Lung (tissue), 12 donors: ENCODE data around the gene RAB21. TPM values are rescaled to one million over a fixed set of nuclear protein-coding genes. Genes with fewer than 3 reads are reported as not detected.

Experiments used
- ATAC-seq: fragments of 200-7000 bp; cut with Tn5 transposase; one replicate; pipeline ENCODE4 v1.9.1; 2020; ENCODE audit warnings: moderate number of reproducible peaks; ENCODE audit not compliant: insufficient read depth, low FRiP score
- DNase-seq, 3 donors: peaks; one replicate each; pipeline ENCODE4 v3.0.0-alpha.2; 2013 to 2017
- H3K27ac ChIP-seq, 2 donors: one replicate each; pipeline ENCODE4 v1.5.1; 2013; ENCODE audit warnings: mild to moderate bottlenecking in 2 of 2, moderate library complexity in 2 of 2, control low read depth in 1 of 2, inconsistent platforms in 1 of 2, low read depth in 1 of 2, low read length in 1 of 2
- H3K27me3 ChIP-seq, 3 donors: one replicate each; pipeline ENCODE4 v1.5.1; 2013; ENCODE audit warnings: low read length in 2 of 3; ENCODE audit not compliant: control insufficient read depth in 3 of 3, insufficient read depth in 3 of 3
- H3K36me3 ChIP-seq, 4 donors: one replicate each; pipeline ENCODE4 v1.5.1; 2013; ENCODE audit warnings: low read length in 4 of 4, mild to moderate bottlenecking in 1 of 4, moderate library complexity in 1 of 4; ENCODE audit not compliant: control insufficient read depth in 4 of 4, insufficient read depth in 4 of 4
- H3K4me1 ChIP-seq, 5 donors: one replicate each; pipeline ENCODE4 v1.5.1; 2013; ENCODE audit warnings: low read length in 5 of 5, mild to moderate bottlenecking in 2 of 5, moderate library complexity in 1 of 5; ENCODE audit not compliant: control insufficient read depth in 5 of 5, insufficient read depth in 5 of 5
- H3K4me3 ChIP-seq: one replicate; pipeline ENCODE4 v1.5.1; 2013; ENCODE audit warnings: mild to moderate bottlenecking, control low read depth, moderate library complexity
- H3K9ac ChIP-seq, 2 donors: one replicate each; pipeline ENCODE4 v1.5.1; 2013; ENCODE audit warnings: low read length in 2 of 2, control low read depth in 1 of 2; ENCODE audit not compliant: insufficient read depth in 1 of 2
- H3K9me3 ChIP-seq, 4 donors: one replicate each; pipeline ENCODE4 v1.5.1; 2013; ENCODE audit warnings: low read length in 3 of 4, mild to moderate bottlenecking in 1 of 4, moderate library complexity in 1 of 4; ENCODE audit not compliant: control insufficient read depth in 4 of 4, insufficient read depth in 3 of 4
- CTCF ChIP-seq: IDR thresholded peaks from 2 replicates; pipeline ENCODE4 v1.5.1; 2012; ENCODE audit warnings: mild to moderate bottlenecking; ENCODE audit errors: control extremely low read depth, extremely low read depth
- WGBS, 2 donors: extraction: QIAGEN DNeasy Blood & Tissue Kit; methylation state at CpG; one replicate each; pipeline ENCODE4 v1.1.7; 2013; 5-methylcytosine and 5-hydroxymethylcytosine counted together
- polyA plus RNA-seq, 2 donors: library from polyadenylated mRNA; stranded (reverse); fragments of 200-250 nt; gene quantifications; one replicate each; pipeline ENCODE4 v1.2.1, GENCODE V29; 2013
- total RNA-seq, 2 donors: library from RNA; depleted of rRNA in 1 of 2; stranded (reverse); fragments of >200 nt in 1 of 2; gene quantifications; one replicate each; pipeline ENCODE4 v1.2.1, GENCODE V29; 2014 to 2021
- donor health status: control.
- donor health status: control.
- donor health status: Bipolar disorder and iron deficiency.
- donor health status: healthy.
- donor health status: DM: yes; HTN: yes; CAD: no.

RAB21 gene
- total and polyA plus RNA-seq, 4 donors, result 11.8 to 58.5 (median 50.7) TPM

GRCh38 chr12:71768900-71769299 is 14.2 kb downstream of the RAB21 start:
- ATAC-seq, result no peak
- no peak for DNase-seq
- Histone ChIP-seq H3K36me3 (peaks cover 7 to 17% (median 11%) of the 10 kb centered on the region in 4 donors), H3K9me3 (no peaks in the 10 kb centered on the region), H3K4me3 (no peak overlapping the region), H3K9ac (no peak overlapping the region), H3K27ac (no peak overlapping the region), H3K27me3 (no peaks in the 10 kb centered on the region), H3K4me1 (peaks cover 0 to 27% (median 0%) of the 10 kb centered on the region in 5 donors)
- WGBS, 2 donors, result 83 to 87% methylated on average over 2 of the region's 2 CpGs
- no peak for TF ChIP-seq CTCF

- TF ChIP-seq CTCF, result no peak
- ATAC-seq, result no peak
- Histone ChIP-seq H3K27ac (no peak overlapping the region), H3K36me3 (peaks cover 8 to 19% (median 11%) of the 10 kb centered on the region in 4 donors), H3K4me3 (no peak overlapping the region), H3K9ac (no peak overlapping the region), H3K27me3 (no peaks in the 10 kb centered on the region), H3K4me1 (peaks cover 0 to 24% (median 0%) of the 10 kb centered on the region in 5 donors), H3K9me3 (no peaks in the 10 kb centered on the region)
- 67 to 80% methylated on average over 2 of the region's 2 CpGs for WGBS, 2 donors
- no peak for DNase-seq
Observed at GRCh38 chr12:71771069-71771468, 16.4 kb downstream of the RAB21 start.

DNA sequence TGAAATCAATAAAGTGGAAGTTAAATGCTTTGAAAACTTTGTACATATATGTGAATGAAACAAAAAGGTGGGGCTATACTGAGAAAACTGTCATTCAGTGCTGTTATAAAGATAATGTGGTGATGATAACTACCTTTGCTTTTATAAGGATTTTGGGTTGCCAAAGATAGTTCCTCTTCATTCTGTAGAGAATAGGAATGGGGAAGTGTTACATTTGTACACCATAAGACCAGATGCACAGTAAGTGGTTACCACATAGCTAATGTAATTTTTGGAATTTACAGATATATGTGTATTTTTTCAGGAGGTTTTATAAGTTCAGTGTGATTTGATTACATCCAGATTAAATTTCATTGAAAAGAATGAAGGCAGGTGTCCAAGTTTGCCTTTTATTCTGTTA is 18.1 kb downstream of the RAB21 start:
- H3K4me1 ChIP-seq, result peaks cover 0 to 17% (median 0%) of the 10 kb centered on the region in 5 donors
- no peaks in the 10 kb centered on the region for H3K9me3 ChIP-seq
- peaks cover 8 to 19% (median 11%) of the 10 kb centered on the region in 4 donors for H3K36me3 ChIP-seq
- no peak for TF ChIP-seq CTCF
- no peak overlapping the region for H3K27ac ChIP-seq
- no peak for DNase-seq
- no peaks in the 10 kb centered on the region for H3K27me3 ChIP-seq
- no peak overlapping the region for H3K4me3 ChIP-seq
- ATAC-seq, result no peak
- no peak overlapping the region for H3K9ac ChIP-seq

DNA sequence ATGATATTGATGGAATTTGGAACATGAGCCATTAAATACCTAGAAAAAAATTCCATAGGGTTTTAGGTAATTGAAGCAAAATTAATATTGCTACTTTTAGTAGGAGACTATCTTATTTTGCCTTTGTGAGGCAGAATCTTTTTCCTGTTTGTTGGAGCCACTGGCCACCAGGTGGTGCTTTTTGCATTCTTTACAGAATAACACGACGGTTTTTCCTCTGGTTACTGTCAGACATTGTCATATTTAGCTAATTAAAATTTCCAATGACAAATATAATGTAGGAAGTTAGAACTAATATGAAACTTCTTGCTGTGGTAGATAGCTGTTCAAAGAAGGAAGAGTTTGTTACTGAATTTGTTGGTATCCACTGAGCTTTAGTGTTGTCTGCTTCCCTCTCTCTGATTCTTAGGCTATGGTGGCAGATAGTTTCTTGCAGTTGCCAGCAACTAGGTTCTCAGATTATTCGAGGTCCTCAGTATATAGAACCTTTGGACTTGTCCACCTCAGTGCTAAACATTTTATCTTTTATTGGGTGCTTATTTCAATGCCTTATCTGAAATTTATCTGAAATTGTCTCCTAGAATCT is 25.7 kb downstream of the RAB21 start:
- no peak overlapping the region for H3K4me3 ChIP-seq
- DNase-seq, result peak; percentile 19 to 51 (median 46)
- ATAC-seq, result no peak
- H3K4me1 ChIP-seq, result no peaks in the 10 kb centered on the region
- no peaks in the 10 kb centered on the region for H3K27me3 ChIP-seq
- H3K9ac ChIP-seq, result no peak overlapping the region
- H3K27ac ChIP-seq, result no peak overlapping the region
- WGBS, 2 donors, result 13 to 18% methylated on average over 3 of the region's 3 CpGs
- H3K36me3 ChIP-seq, result peaks cover 4 to 11% (median 7%) of the 10 kb centered on the region in 4 donors
- peak; percentile 24 for TF ChIP-seq CTCF
- no peaks in the 10 kb centered on the region for H3K9me3 ChIP-seq
